Measurements from ENCODE around the gene DALRD3.

DALRD3 gene

GRCh38 chr3:48974076-48974864 lies 44.1 kb downstream of the DALRD3 start:
- no peak for DNase-seq (ENCODE audit: low spot score)

- DNase-seq (ENCODE audit: low spot score): no peak
Measured at GRCh38 chr3:48970586-48970985, 47.8 kb downstream of the DALRD3 start.

- no peak for DNase-seq (ENCODE audit: low spot score)
Measured at GRCh38 chr3:48966876-48967361, 51.5 kb downstream of the DALRD3 start.

GRCh38 chr3:48966367-48966766 lies 52.0 kb downstream of the DALRD3 start:
- DNase-seq (ENCODE audit: low spot score): no peak

Data from kidney tubule cell (primary cell).